GM12891 (cell line): ENCODE data around the gene DZIP1.

Source experiments
- POLR2A ChIP-seq: IDR thresholded peaks from 2 replicates; pipeline ENCODE4 v1.6.1; 2011; ENCODE audit warnings: low read depth, low read length, control low read depth
- POLR2AphosphoS5 ChIP-seq: IDR thresholded peaks from 2 replicates; pipeline ENCODE4 v1.6.1; 2011; ENCODE audit warnings: low read depth, low read length, control low read depth

GRCh38 chr13:95571941-95572340 is 72.6 kb downstream of the DZIP1 start:
- TF ChIP-seq POLR2A (no peak), POLR2AphosphoS5 (no peak)
